IPS DF 6.9 (cell line): ENCODE data around the gene NPHP4.

Experiments used
- DNase-seq: peaks from one replicate; pipeline ENCODE4 v3.0.0-alpha.2; 2013; ENCODE audit warnings: low read depth, low spot score
- H3K27ac ChIP-seq: one replicate; pipeline ENCODE4 v1.5.1; 2013; ENCODE audit warnings: low read length, control low read depth
- H3K27me3 ChIP-seq: 2 replicates; pipeline ENCODE4 v1.6.1; 2013; ENCODE audit warnings: mild to moderate bottlenecking, low read length; ENCODE audit not compliant: control insufficient read depth, insufficient read depth
- H3K36me3 ChIP-seq: 2 replicates; pipeline ENCODE4 v1.6.1; 2013; ENCODE audit warnings: low read length; ENCODE audit not compliant: control insufficient read depth, insufficient read depth
- H3K4me1 ChIP-seq: 2 replicates; pipeline ENCODE4 v1.6.1; 2013; ENCODE audit warnings: low read length; ENCODE audit not compliant: control insufficient read depth, insufficient read depth
- H3K4me3 ChIP-seq: 2 replicates; pipeline ENCODE4 v1.5.1; 2013; ENCODE audit warnings: mild to moderate bottlenecking, low read length
- H3K9me3 ChIP-seq: 2 replicates; pipeline ENCODE4 v1.6.1; 2013; ENCODE audit warnings: low read length, inconsistent platforms; ENCODE audit not compliant: control insufficient read depth, insufficient read depth
- WGBS: extraction: QIAGEN DNeasy Blood & Tissue Kit; methylation state at CpG from one replicate; pipeline ENCODE4 v1.1.7; 2013; ENCODE audit warnings: mixed read lengths, missing lambda C conversion rate; ENCODE audit not compliant: insufficient read length, insufficient coverage; 5-methylcytosine and 5-hydroxymethylcytosine counted together

The NPHP4 gene

GRCh38 chr1:5909576-5910275, 82.5 kb downstream of the NPHP4 start:
- Histone ChIP-seq H3K36me3 (no peaks in the 10 kb centered on the region; the same call in 1 of the 2 replicates), H3K27me3 (no peaks in the 10 kb centered on the region), H3K27ac (no peak overlapping the region), H3K4me1 (no peaks in the 10 kb centered on the region), H3K4me3 (no peak overlapping the region), H3K9me3 (no peaks in the 10 kb centered on the region)
- no peak for DNase-seq
- no CpG with 5 or more reads among the region's 14 CpGs for WGBS

DNA sequence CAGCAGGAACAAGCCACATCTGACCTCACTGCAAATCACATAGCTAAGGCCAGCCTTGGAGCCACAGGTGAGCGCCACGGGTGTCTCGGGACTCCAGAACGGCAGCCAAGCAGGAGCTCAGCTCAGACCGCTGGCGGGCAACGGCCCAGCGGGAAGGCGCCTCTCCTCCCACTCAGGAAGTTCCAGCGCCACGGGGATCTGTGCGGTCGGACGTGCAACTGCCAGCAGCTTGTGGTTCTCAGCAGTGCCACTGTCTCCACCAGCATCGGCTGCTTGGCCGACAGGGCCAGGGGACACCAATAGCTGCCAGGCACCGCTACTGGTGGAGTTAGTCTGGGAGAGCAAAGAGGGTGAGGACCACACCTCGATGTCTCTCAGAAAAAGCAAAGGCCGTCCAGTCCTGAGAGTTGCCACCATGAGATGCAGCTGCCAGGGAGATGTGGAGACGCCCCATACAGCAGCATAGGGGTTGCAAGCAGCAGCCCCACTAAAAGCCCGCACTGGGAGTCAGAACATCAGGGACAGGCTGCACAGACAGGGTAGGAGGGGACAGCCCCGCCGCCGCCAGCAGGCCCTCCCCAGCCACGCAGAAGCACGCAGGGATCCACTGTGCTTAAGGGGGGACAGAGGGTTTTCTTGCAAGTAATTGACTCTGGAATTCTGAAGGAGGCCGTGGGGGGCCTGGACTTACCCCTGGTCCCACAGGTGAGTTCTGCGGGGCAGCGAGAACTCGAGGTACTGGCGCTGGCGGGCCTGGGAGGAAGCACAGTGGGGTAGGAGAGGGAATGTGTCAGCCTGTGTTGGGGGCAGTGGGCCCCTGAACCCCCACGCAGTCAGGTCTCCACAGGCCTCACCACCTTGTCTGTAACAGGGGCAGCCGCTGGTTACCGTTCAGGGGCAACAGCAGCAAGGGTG, 83.5 kb downstream of the NPHP4 start:
- no peak overlapping the region for H3K4me3 ChIP-seq
- H3K27me3 ChIP-seq: no peaks in the 10 kb centered on the region
- H3K27ac ChIP-seq: no peak overlapping the region
- DNase-seq: no peak
- no peaks in the 10 kb centered on the region for H3K4me1 ChIP-seq
- no peaks in the 10 kb centered on the region for H3K9me3 ChIP-seq
- WGBS: no CpG with 5 or more reads among the region's 35 CpGs
- no peaks in the 10 kb centered on the region; the same call in 1 of the 2 replicates for H3K36me3 ChIP-seq

DNA sequence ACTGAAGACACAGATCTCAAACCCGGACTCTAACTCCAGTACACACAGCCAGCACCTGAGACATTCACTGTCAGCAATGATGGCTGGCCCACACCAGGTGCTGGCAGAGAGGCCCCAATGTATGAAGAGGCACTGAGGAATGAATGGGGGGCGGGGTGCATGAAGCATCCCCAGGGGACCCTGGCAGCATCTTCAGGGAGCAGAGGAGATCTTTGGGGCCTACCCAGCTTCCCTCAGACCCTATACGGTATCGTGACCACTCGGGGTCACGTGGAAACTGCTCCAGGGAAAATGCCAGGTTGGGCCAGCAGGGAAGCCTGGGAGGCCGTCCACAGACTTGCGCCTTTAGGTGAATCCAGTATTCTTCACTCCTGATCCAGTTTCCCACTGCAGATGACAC, 84.3 kb downstream of the NPHP4 start:
- no peaks in the 10 kb centered on the region for H3K27me3 ChIP-seq
- H3K36me3 ChIP-seq: no peaks in the 10 kb centered on the region; the same call in 1 of the 2 replicates

DNA sequence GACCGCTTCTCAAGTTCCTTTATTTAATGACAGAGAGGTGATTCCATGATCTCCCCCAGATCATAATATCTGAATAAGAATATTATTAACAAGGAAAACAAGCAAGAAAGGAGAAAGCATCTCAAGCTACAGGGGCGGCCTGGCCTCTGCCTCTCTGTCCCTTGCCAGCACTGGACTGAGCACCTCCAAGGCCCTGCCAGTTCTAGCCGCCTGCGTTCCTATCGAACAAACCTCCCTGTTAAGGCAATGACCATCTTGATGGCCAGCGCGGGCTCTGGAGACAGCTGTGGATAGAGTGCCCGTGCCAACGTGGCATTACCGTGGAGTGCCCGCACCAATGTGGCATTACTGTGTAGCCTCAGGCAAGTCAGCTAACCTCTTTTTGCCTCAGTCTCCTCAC, 84.8 kb downstream of the NPHP4 start:
- Histone ChIP-seq H3K36me3 (no peaks in the 10 kb centered on the region; the same call in 1 of the 2 replicates), H3K4me3 (no peak overlapping the region), H3K27me3 (no peaks in the 10 kb centered on the region), H3K27ac (no peak overlapping the region), H3K9me3 (no peaks in the 10 kb centered on the region), H3K4me1 (no peaks in the 10 kb centered on the region)
- no CpG with 5 or more reads among the region's 11 CpGs for whole genome bisulfite sequencing
- DNase-seq: no peak

More for the DNA sequence above, 84.3 kb downstream of the NPHP4 start:
- DNase-seq: no peak
- no CpG with 5 or more reads among the region's 8 CpGs for WGBS
- H3K4me1 ChIP-seq: no peaks in the 10 kb centered on the region
- H3K4me3 ChIP-seq: no peak overlapping the region
- no peaks in the 10 kb centered on the region for H3K9me3 ChIP-seq
- H3K27ac ChIP-seq: no peak overlapping the region

DNA sequence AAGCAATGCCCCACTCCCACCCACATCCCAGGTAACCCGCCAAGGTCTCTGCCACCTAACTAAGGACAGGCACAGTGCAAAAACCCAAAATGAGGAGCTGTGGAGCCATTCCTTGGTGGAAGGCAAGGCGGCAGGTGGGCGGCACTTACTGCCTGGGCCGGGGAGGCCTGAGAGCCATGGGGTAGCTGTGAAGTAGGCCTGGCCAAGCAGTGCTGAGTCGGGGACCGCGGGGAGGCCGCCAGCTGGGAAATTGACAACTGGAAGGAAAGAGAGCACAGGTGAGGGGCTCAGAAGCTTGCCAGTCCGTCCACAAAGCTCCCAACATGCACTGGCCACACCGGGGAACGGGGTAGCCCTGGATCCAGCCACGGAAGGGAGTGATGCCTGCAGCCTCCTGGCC, 85.3 kb downstream of the NPHP4 start:
- Histone ChIP-seq H3K9me3 (no peaks in the 10 kb centered on the region), H3K4me3 (no peak overlapping the region), H3K36me3 (no peaks in the 10 kb centered on the region; the same call in 1 of the 2 replicates), H3K27me3 (no peaks in the 10 kb centered on the region), H3K4me1 (peaks cover 2% of the 10 kb centered on the region), H3K27ac (no peak overlapping the region)
- no CpG with 5 or more reads among the region's 12 CpGs for WGBS
- DNase-seq: no peak

- no CpG with 5 or more reads among the region's 6 CpGs for WGBS
- H3K36me3 ChIP-seq: no peaks in the 10 kb centered on the region; the same call in 1 of the 2 replicates
- peaks cover 3% of the 10 kb centered on the region for H3K4me1 ChIP-seq
- no peaks in the 10 kb centered on the region for H3K27me3 ChIP-seq
- H3K27ac ChIP-seq: no peak overlapping the region
- no peak overlapping the region for H3K4me3 ChIP-seq
- DNase-seq: no peak
- no peaks in the 10 kb centered on the region for H3K9me3 ChIP-seq
Measured at GRCh38 chr1:5906116-5906515, 86.1 kb downstream of the NPHP4 start.

- H3K9me3 ChIP-seq: no peaks in the 10 kb centered on the region
- H3K4me3 ChIP-seq: no peak overlapping the region
- H3K4me1 ChIP-seq: peaks cover 3% of the 10 kb centered on the region
- no CpG with 5 or more reads among the region's 12 CpGs for WGBS
- H3K36me3 ChIP-seq: no peaks in the 10 kb centered on the region; the same call in 1 of the 2 replicates
- H3K27ac ChIP-seq: no peak overlapping the region
- no peaks in the 10 kb centered on the region for H3K27me3 ChIP-seq
- DNase-seq: no peak
Measured at GRCh38 chr1:5905436-5905835, 86.8 kb downstream of the NPHP4 start.

DNA sequence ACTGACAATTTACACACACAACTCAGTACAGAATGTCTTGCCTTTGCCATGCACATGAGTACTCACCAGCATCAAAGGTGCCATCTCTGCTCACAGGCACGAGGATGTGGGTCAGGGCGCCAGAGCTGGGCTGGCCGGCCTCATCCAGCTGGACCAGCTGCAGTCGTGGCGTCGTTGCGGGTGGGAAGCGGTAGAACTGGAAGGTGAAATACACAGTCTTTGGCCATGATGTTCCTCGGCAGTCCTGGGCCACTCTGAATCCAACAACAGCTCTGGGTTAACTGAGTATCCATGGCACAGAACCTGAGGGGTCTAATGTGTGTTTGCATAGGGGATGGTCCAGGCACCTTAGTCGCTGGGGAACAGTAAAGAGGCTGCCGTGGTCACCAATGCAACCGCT, 87.7 kb downstream of the NPHP4 start:
- no peak for DNase-seq
- Histone ChIP-seq H3K27me3 (no peaks in the 10 kb centered on the region), H3K27ac (no peak overlapping the region), H3K4me1 (peaks cover 3% of the 10 kb centered on the region), H3K36me3 (no peaks in the 10 kb centered on the region; the same call in 1 of the 2 replicates), H3K9me3 (no peaks in the 10 kb centered on the region), H3K4me3 (no peak overlapping the region)
- WGBS: no CpG with 5 or more reads among the region's 12 CpGs

DNA sequence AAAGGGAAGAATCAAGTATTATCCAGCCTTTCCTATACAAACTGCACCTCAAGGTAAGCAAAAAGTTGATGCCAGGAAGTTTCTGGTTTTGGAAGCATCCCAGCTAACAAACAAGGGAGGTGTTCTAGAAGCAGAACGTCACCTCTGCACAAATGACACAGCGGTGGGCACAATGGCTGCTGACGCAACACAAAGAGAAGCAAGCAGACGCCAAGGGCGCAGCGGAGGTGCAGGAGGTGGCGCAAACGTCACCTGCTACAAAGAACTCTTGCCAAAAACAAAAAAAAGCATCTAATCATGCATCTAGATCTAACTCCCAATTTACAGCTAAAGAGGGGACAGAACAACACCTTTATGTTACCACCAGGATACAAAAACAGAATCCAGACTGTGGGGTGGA, 88.5 kb downstream of the NPHP4 start:
- no peak for DNase-seq

GRCh38 chr1:5903031-5903430, 89.2 kb downstream of the NPHP4 start:
- no peak for DNase-seq
- H3K27me3 ChIP-seq: no peaks in the 10 kb centered on the region
- peaks cover 4% of the 10 kb centered on the region for H3K4me1 ChIP-seq
- H3K27ac ChIP-seq: no peak overlapping the region
- no CpG with 5 or more reads among the region's 5 CpGs for WGBS
- no peak overlapping the region for H3K4me3 ChIP-seq
- no peaks in the 10 kb centered on the region for H3K9me3 ChIP-seq
- H3K36me3 ChIP-seq: no peaks in the 10 kb centered on the region

More for the DNA sequence above, 88.5 kb downstream of the NPHP4 start:
- Histone ChIP-seq H3K36me3 (no peaks in the 10 kb centered on the region; the same call in 1 of the 2 replicates), H3K27me3 (no peaks in the 10 kb centered on the region), H3K9me3 (no peaks in the 10 kb centered on the region), H3K4me1 (peaks cover 3% of the 10 kb centered on the region), H3K27ac (no peak overlapping the region), H3K4me3 (no peak overlapping the region)
- no CpG with 5 or more reads among the region's 8 CpGs for WGBS
